ENCODE measurements around the gene TUBGCP3. TPM values are rescaled to one million over a fixed set of nuclear protein-coding genes. Genes with fewer than 3 reads are reported as not detected.

Gene TUBGCP3
- total and polyA plus RNA-seq, 9 of the 15 experiments (the other 6 are each of a cell fraction or from before 2014, with no cell fraction given), result 3.0 to 24.8 (median 15.2) TPM

GRCh38 chr13:112587764-112588489 is at the start of gene TUBGCP3 (continued):
- TF ChIP-seq ZNF75A (CRISPR knock-in tag; IDR thresholded peaks at IDR 0.05) (no peak), ZNF280B (CRISPR knock-in tag; IDR thresholded peaks at IDR 0.05) (no peak), IRF9 (tag; IDR thresholded peaks at IDR 0.05) (no peak), SIX5 (IDR thresholded peaks at IDR 0.05; ENCODE audit: borderline replicate concordance in 1 of 2, insufficient read depth in 1 of 2, low read depth in 1 of 2, low read length in 2 of 2) (peak; percentile 25 to 45; a peak in 2 of 4 replicates), HOMEZ (CRISPR knock-in tag; IDR thresholded peaks at IDR 0.05) (no peak), NR0B1 (IDR thresholded peaks at IDR 0.05; ENCODE audit: partially characterized antibody) (no peak), HSF4 (CRISPR knock-in tag; IDR thresholded peaks at IDR 0.05; ENCODE audit: borderline replicate concordance) (no peak), ZNF184 (CRISPR knock-in tag; IDR thresholded peaks at IDR 0.05) (no peak), ZFP36 (IDR thresholded peaks at IDR 0.05; ENCODE audit: low read depth, low read length, partially characterized antibody) (no peak), PKNOX1 (IDR thresholded peaks at IDR 0.05) (no peak), EWSR1 (IDR thresholded peaks at IDR 0.05; ENCODE audit: borderline replicate concordance, low read depth, partially characterized antibody) (no peak)
